MM.1S (cell line): ENCODE data around the gene LDB1.

Source experiments
- EZH2 ChIP-seq: fragments of 300-600 bp; sonication (generic); optimal IDR thresholded peaks from 2 replicates; pipeline ENCODE3; 2017; ENCODE audit warnings: low read depth, mild to moderate bottlenecking, antibody characterized with exemption, low read length, mixed read lengths
- EZH2phosphoT487 ChIP-seq: fragments of 300-600 bp; sonication (generic); IDR thresholded peaks from 2 replicates; pipeline ENCODE4 v1.6.1; 2018; ENCODE audit warnings: antibody characterized with exemption, low read length
- TF ChIP-seq, protein P1 (sequence below): fragments of 300-600 bp; sonication (generic); IDR thresholded peaks from 2 replicates; pipeline ENCODE4 v1.5.1; 2016; ENCODE audit warnings: antibody characterized with exemption, low read length, mixed read lengths

DNA sequence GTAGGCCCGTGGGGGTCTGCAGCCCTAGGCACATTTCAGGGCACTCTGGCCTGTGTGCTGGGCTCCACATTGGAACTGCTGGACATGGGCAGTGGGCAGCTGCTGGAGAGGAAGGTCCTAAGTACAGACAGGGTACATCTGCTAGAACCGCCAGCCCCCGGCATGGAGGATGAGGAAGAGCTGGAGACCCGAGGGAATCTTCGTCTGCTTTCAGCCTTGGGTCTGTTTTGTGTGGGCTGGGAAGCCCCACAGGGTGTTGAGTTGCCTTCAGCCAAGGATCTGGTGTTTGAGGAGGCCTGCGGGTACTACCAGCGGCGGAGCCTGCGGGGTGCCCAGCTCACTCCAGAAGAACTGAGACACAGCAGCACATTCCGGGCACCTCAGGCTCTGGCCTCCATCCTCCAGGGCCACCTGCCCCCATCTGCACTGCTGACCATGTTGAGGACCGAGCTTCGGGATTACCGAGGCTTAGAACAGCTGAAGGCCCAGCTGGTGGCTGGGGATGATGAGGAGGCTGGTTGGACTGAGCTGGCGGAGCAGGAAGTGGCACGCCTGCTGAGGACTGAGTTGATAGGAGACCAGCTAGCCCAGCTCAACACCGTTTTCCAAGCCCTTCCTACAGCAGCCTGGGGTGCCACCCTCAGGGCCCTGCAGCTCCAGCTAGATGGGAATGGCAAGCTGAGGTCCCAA, 53.6 kb downstream of the LDB1 start:
- TF ChIP-seq, protein P1, sequence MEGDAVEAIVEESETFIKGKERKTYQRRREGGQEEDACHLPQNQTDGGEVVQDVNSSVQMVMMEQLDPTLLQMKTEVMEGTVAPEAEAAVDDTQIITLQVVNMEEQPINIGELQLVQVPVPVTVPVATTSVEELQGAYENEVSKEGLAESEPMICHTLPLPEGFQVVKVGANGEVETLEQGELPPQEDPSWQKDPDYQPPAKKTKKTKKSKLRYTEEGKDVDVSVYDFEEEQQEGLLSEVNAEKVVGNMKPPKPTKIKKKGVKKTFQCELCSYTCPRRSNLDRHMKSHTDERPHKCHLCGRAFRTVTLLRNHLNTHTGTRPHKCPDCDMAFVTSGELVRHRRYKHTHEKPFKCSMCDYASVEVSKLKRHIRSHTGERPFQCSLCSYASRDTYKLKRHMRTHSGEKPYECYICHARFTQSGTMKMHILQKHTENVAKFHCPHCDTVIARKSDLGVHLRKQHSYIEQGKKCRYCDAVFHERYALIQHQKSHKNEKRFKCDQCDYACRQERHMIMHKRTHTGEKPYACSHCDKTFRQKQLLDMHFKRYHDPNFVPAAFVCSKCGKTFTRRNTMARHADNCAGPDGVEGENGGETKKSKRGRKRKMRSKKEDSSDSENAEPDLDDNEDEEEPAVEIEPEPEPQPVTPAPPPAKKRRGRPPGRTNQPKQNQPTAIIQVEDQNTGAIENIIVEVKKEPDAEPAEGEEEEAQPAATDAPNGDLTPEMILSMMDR = no peak
- TF ChIP-seq EZH2 = no peak
- no peak for TF ChIP-seq EZH2phosphoT487
